ENCODE data around the gene FSD2.
A peak's percentile ranks its signal among the peaks of the same experiment; 100 is the strongest.

The FSD2 gene

GRCh38 chr15:82764740-82765139 is 41.1 kb downstream of the FSD2 start:
- H3K4me3 ChIP-seq (ENCODE audit: low read length) = no peak overlapping the region
- no peak overlapping the region for H3K4me2 ChIP-seq (ENCODE audit: low read length)
- no peak overlapping the region for H3K27ac ChIP-seq (ENCODE audit: low read length)
- peaks cover 17% of the 10 kb centered on the region for H3K36me3 ChIP-seq (replicated peaks; ENCODE audit: low read depth, low read length)
- H3K9ac ChIP-seq (ENCODE audit: low read length) = no peak overlapping the region
- H3K27me3 ChIP-seq (ENCODE audit: low read depth, low read length) = no peaks in the 10 kb centered on the region
- TF ChIP-seq, protein P1, sequence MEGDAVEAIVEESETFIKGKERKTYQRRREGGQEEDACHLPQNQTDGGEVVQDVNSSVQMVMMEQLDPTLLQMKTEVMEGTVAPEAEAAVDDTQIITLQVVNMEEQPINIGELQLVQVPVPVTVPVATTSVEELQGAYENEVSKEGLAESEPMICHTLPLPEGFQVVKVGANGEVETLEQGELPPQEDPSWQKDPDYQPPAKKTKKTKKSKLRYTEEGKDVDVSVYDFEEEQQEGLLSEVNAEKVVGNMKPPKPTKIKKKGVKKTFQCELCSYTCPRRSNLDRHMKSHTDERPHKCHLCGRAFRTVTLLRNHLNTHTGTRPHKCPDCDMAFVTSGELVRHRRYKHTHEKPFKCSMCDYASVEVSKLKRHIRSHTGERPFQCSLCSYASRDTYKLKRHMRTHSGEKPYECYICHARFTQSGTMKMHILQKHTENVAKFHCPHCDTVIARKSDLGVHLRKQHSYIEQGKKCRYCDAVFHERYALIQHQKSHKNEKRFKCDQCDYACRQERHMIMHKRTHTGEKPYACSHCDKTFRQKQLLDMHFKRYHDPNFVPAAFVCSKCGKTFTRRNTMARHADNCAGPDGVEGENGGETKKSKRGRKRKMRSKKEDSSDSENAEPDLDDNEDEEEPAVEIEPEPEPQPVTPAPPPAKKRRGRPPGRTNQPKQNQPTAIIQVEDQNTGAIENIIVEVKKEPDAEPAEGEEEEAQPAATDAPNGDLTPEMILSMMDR (IDR thresholded peaks at IDR 0.05; ENCODE audit: low read depth, low read length) = no peak
- TF ChIP-seq EZH2phosphoT487 (IDR thresholded peaks at IDR 0.05; ENCODE audit: low read depth) = no peak
- no peaks in the 10 kb centered on the region; the same call in 1 of the 2 replicates for H4K20me1 ChIP-seq (ENCODE audit: insufficient read depth, low read length)
- H3K4me1 ChIP-seq (ENCODE audit: low read length) = no peaks in the 10 kb centered on the region
- H2AFZ ChIP-seq (ENCODE audit: low read depth, low read length) = no peak overlapping the region
- H3K9me3 ChIP-seq (ENCODE audit: insufficient read depth, low read length) = no peaks in the 10 kb centered on the region
- H3K79me2 ChIP-seq (ENCODE audit: low read length) = 0 out of 2 replicates have a peak, but pooled peaks cover 3% of the 10 kb centered on the region

DNA sequence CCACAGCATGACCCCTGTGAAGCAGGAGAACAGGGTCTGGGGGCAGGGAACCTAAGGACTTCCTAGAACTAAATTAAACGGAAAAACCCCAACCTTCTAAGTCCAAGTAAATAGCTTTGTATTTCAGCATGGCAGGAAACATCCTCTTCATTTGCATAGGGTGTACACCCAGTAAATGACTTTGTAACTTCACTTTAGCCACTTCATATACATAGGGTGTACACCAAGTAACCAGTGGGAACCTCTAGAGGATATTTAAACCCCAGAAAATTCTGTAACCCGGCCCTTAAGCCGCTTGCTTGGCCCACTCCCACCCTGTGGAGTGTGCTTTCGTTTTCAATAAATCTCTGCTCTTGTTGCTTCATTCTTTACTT is 41.8 kb downstream of the FSD2 start:
- Histone ChIP-seq H3K36me3 (replicated peaks; ENCODE audit: low read depth, low read length) (peaks cover 19% of the 10 kb centered on the region), H3K4me2 (ENCODE audit: low read length) (no peak overlapping the region), H4K20me1 (ENCODE audit: insufficient read depth, low read length) (no peaks in the 10 kb centered on the region; the same call in 1 of the 2 replicates), H3K4me3 (ENCODE audit: low read length) (no peak overlapping the region), H3K27me3 (ENCODE audit: low read depth, low read length) (no peaks in the 10 kb centered on the region), H3K9me3 (ENCODE audit: insufficient read depth, low read length) (no peaks in the 10 kb centered on the region), H3K9ac (ENCODE audit: low read length) (no peak overlapping the region), H2AFZ (ENCODE audit: low read depth, low read length) (no peak overlapping the region), H3K4me1 (ENCODE audit: low read length) (no peaks in the 10 kb centered on the region), H3K79me2 (ENCODE audit: low read length) (0 out of 2 replicates have a peak, but pooled peaks cover 3% of the 10 kb centered on the region), H3K27ac (ENCODE audit: low read length) (no peak overlapping the region)
- TF ChIP-seq EZH2phosphoT487 (IDR thresholded peaks at IDR 0.05; ENCODE audit: low read depth) = no peak
- TF ChIP-seq, protein P1 (IDR thresholded peaks at IDR 0.05; ENCODE audit: low read depth, low read length) = no peak

- H2AFZ ChIP-seq (ENCODE audit: low read depth, low read length) = no peak overlapping the region
- H3K9me3 ChIP-seq (ENCODE audit: insufficient read depth, low read length) = no peaks in the 10 kb centered on the region
- H3K36me3 ChIP-seq (replicated peaks; ENCODE audit: low read depth, low read length) = peaks cover 25% of the 10 kb centered on the region
- H3K4me1 ChIP-seq (ENCODE audit: low read length) = no peaks in the 10 kb centered on the region
- H3K79me2 ChIP-seq (ENCODE audit: low read length) = 0 out of 2 replicates have a peak, but pooled peaks cover 3% of the 10 kb centered on the region
- no peak for TF ChIP-seq EZH2phosphoT487 (IDR thresholded peaks at IDR 0.05; ENCODE audit: low read depth)
- TF ChIP-seq, protein P1 (IDR thresholded peaks at IDR 0.05; ENCODE audit: low read depth, low read length) = no peak
- H4K20me1 ChIP-seq (ENCODE audit: insufficient read depth, low read length) = peaks cover under 1% of the 10 kb centered on the region; the same call in 1 of the 2 replicates
- no peak overlapping the region for H3K4me3 ChIP-seq (ENCODE audit: low read length)
- no peak overlapping the region for H3K9ac ChIP-seq (ENCODE audit: low read length)
- no peak overlapping the region for H3K4me2 ChIP-seq (ENCODE audit: low read length)
- H3K27ac ChIP-seq (ENCODE audit: low read length) = no peak overlapping the region
- no peaks in the 10 kb centered on the region for H3K27me3 ChIP-seq (ENCODE audit: low read depth, low read length)
Measured at GRCh38 chr15:82763361-82764116, 42.3 kb downstream of the FSD2 start.

DNA sequence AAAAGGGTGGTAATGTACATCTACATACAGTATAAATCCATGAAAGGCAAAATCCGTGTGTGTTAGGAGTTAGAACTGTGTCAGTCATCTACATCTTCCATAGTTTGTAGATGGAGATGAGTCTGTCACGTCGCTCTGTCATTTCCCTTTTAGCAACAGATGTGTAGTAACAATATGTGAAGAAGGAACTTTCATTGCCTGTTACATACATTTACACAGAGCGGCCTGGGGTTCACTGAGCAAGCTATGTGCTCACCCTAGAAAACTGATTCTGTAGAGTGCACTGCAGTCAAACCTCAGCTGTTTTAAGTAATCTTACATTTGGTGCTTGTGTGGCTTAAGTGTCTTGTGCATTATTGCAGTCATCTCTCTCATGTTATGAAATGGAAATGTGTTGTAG is 54.6 kb downstream of the FSD2 start:
- H2AFZ ChIP-seq (ENCODE audit: low read depth, low read length) = no peak overlapping the region
- no peaks in the 10 kb centered on the region for H3K9me3 ChIP-seq (ENCODE audit: insufficient read depth, low read length)
- H4K20me1 ChIP-seq (ENCODE audit: insufficient read depth, low read length) = peaks cover 4% of the 10 kb centered on the region; the same call in 1 of the 2 replicates
- H3K4me1 ChIP-seq (ENCODE audit: low read length) = peaks cover 21% of the 10 kb centered on the region
- TF ChIP-seq, protein P1 (IDR thresholded peaks at IDR 0.05; ENCODE audit: low read depth, low read length) = no peak
- no peak for TF ChIP-seq EZH2phosphoT487 (IDR thresholded peaks at IDR 0.05; ENCODE audit: low read depth)
- peak overlapping the region; percentile 81 for H3K9ac ChIP-seq (ENCODE audit: low read length)
- peak overlapping the region; percentile 81 for H3K4me2 ChIP-seq (ENCODE audit: low read length)
- H3K27ac ChIP-seq (ENCODE audit: low read length) = no peak overlapping the region
- peak overlapping the region; percentile 91 for H3K4me3 ChIP-seq (ENCODE audit: low read length)
- H3K27me3 ChIP-seq (ENCODE audit: low read depth, low read length) = no peaks in the 10 kb centered on the region
- peaks cover 65% of the 10 kb centered on the region for H3K79me2 ChIP-seq (ENCODE audit: low read length)
- H3K36me3 ChIP-seq (replicated peaks; ENCODE audit: low read depth, low read length) = peaks cover 35% of the 10 kb centered on the region
